ENCODE measurements around the gene AMIGO3.
A peak's percentile ranks its signal among the peaks of the same experiment; 100 is the strongest.

AMIGO3 gene

GRCh38 chr3:49721896-49722781 lies 2.7 kb upstream of the AMIGO3 start:
- H3K4me3 ChIP-seq (ENCODE audit: low read depth, low read length): peak overlapping the region; percentile 100
- TF ChIP-seq CTCF (IDR thresholded peaks at IDR 0.05; ENCODE audit: borderline replicate concordance, insufficient read depth, low read depth, low read length): no peak

GRCh38 chr3:49721596-49721895 lies 2.1 kb upstream of the AMIGO3 start:
- no peak for TF ChIP-seq CTCF (IDR thresholded peaks at IDR 0.05; ENCODE audit: borderline replicate concordance, insufficient read depth, low read depth, low read length)

DNA sequence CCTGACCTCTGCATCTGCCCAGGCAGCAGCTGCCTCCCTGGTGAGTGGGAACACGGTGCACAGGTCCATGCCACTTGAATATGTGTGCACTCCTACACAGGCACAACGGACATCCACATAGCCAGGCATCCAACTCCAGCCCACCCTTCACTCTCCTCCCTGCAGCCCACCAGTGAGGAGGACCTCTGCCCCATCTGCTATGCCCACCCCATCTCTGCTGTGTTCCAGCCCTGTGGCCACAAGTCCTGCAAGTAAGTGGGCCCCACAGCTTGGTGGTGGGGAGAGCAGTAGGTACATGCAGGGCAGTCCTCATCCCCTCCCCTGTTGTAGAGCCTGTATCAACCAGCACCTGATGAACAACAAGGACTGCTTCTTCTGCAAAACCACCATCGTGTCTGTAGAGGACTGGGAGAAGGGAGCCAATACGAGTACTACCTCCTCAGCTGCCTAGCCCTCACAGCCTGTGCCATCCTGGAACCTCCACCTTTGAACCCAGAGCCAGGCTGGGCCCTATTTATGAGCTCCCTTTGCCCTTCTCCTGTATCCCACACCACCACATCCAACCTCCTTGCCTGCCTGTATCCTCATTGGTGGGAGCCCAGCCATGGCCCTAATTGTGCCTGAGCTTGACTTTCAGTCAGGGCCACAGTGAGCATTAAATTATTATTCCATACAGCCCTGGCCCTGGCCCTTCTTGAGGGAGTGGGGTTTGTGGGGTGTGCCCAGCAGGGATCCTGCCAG lies 1.5 kb upstream of the AMIGO3 start:
- TF ChIP-seq CTCF (IDR thresholded peaks at IDR 0.05; ENCODE audit: borderline replicate concordance, insufficient read depth, low read depth, low read length): no peak
- H3K4me3 ChIP-seq (ENCODE audit: low read depth, low read length): no peak overlapping the region

More at GRCh38 chr3:49721596-49721895, 2.1 kb upstream of the AMIGO3 start:
- H3K4me3 ChIP-seq (ENCODE audit: low read depth, low read length): no peak overlapping the region

GRCh38 chr3:49718858-49719213 lies 648 bp downstream of the AMIGO3 start:
- H3K4me3 ChIP-seq (ENCODE audit: low read depth, low read length): peak overlapping the region; percentile 65

GRCh38 chr3:49717959-49718857 lies 1.3 kb downstream of the AMIGO3 start:
- no peak for TF ChIP-seq CTCF (IDR thresholded peaks at IDR 0.05; ENCODE audit: borderline replicate concordance, insufficient read depth, low read depth, low read length)
- H3K4me3 ChIP-seq (ENCODE audit: low read depth, low read length): no peak overlapping the region

More at GRCh38 chr3:49718858-49719213, 648 bp downstream of the AMIGO3 start:
- TF ChIP-seq CTCF (IDR thresholded peaks at IDR 0.05; ENCODE audit: borderline replicate concordance, insufficient read depth, low read depth, low read length): no peak

- TF ChIP-seq CTCF (IDR thresholded peaks at IDR 0.05; ENCODE audit: borderline replicate concordance, insufficient read depth, low read depth, low read length): no peak
- H3K4me3 ChIP-seq (ENCODE audit: low read depth, low read length): no peak overlapping the region
Observed at GRCh38 chr3:49717211-49717958, 2.1 kb downstream of the AMIGO3 start.

All from GM12875 (cell line).